A673 (cell line): Measurements from ENCODE around the gene NKPD1. TPM values are rescaled to one million over a fixed set of nuclear protein-coding genes. Genes with fewer than 3 reads are reported as not detected.

Source experiments
- BruUV-seq: library from RNA; stranded (reverse); fragments of 400-500 nt; replicated peaks from 2 replicates; lab custom pipeline; 2021; lab: Mats Ljungman, UMichigan
- CTCF ChIA-PET: fragments of 300-600 bp; sonication (Branson Sonifier 250); formaldehyde crosslinking; loops from one replicate; lab custom pipeline; 2022; ENCODE audit warnings: antibody characterized with exemption; lab: Charles Lee
- POLR2A ChIA-PET: fragments of 300-600 bp; sonication (Branson Sonifier 250); formaldehyde crosslinking; loops from one replicate; lab custom pipeline; 2022; ENCODE audit warnings: antibody characterized with exemption; ENCODE audit not compliant: low non-redundant PET; lab: Charles Lee
- DNase-seq: peaks from one replicate; pipeline ENCODE4 v3.0.0-alpha.2; 2015; ENCODE audit warnings: low spot score
- H3K27ac ChIP-seq: fragments of 200-600 bp; sonication (generic); 2 replicates; pipeline ENCODE4 v1.5.1; 2016; ENCODE audit warnings: mixed run types, low read depth, mild to moderate bottlenecking, mixed read lengths, antibody characterized with exemption, low read length; ENCODE audit not compliant: poor library complexity, severe bottlenecking
- H3K27me3 ChIP-seq: fragments of 200-600 bp; sonication (generic); replicated peaks from 2 replicates; pipeline ENCODE4 v1.6.1; 2017; ENCODE audit warnings: mixed run types, low read depth, mild to moderate bottlenecking, mixed read lengths, antibody characterized with exemption, low read length; ENCODE audit not compliant: insufficient read depth, poor library complexity
- H3K36me3 ChIP-seq: fragments of 200-600 bp; sonication (generic); 2 replicates; pipeline ENCODE4 v1.6.1; 2016; ENCODE audit warnings: mixed run types, mild to moderate bottlenecking, mixed read lengths, antibody characterized with exemption, low read length; ENCODE audit not compliant: insufficient read depth, poor library complexity, severe bottlenecking
- H3K4me1 ChIP-seq: fragments of 200-600 bp; sonication (generic); 2 replicates; pipeline ENCODE4 v1.6.1; 2017; ENCODE audit warnings: mixed run types, mild to moderate bottlenecking, mixed read lengths, antibody characterized with exemption, low read length; ENCODE audit not compliant: insufficient read depth, poor library complexity, severe bottlenecking
- H3K4me3 ChIP-seq: fragments of 200-600 bp; sonication (generic); 2 replicates; pipeline ENCODE4 v1.5.1; 2016; ENCODE audit warnings: low read depth, mixed run types, mild to moderate bottlenecking, mixed read lengths, low read length; ENCODE audit not compliant: poor library complexity, severe bottlenecking
- H3K9me3 ChIP-seq: fragments of 200-600 bp; sonication (generic); 2 replicates; pipeline ENCODE4 v1.6.1; 2016; ENCODE audit warnings: mixed run types, low read depth, mild to moderate bottlenecking, mixed read lengths, antibody characterized with exemption, low read length; ENCODE audit not compliant: poor library complexity, severe bottlenecking
- CTCF ChIP-seq: fragments of 300-800, 200-600 bp; sonication (generic); conservative IDR thresholded peaks from 2 replicates; pipeline ENCODE4 v1.5.1; 2017; ENCODE audit warnings: low read depth, mild to moderate bottlenecking, antibody characterized with exemption, low read length, moderate library complexity, mixed read lengths
- EZH2 ChIP-seq: fragments of 200-600 bp; sonication (generic); IDR thresholded peaks from 2 replicates; pipeline ENCODE4 v1.6.1; 2017; ENCODE audit warnings: borderline replicate concordance, low read depth, mild to moderate bottlenecking, mixed read lengths, antibody characterized with exemption, low read length; ENCODE audit not compliant: poor library complexity, severe bottlenecking
- intact Hi-C: fragments of 100-400 bp; cut with micrococcal nuclease; formaldehyde crosslinking; loops from one replicate; pipeline ENCODE4 v1.10.0; 2022; ENCODE audit not compliant: unreplicated experiment
- total RNA-seq: library from RNA; stranded (reverse); gene quantifications from 2 replicates; pipeline ENCODE4 v1.2.3, GENCODE V29; 2021

The NKPD1 gene
- total RNA-seq, 1 experiment from 2014 or later = 0.30 TPM

GRCh38 chr19:45191375-45191774, 30.6 kb upstream of the NKPD1 start:
- intact Hi-C loops = no loop called here
- Histone ChIP-seq H3K4me1 (no peaks in the 10 kb centered on the region), H3K9me3 (no peaks in the 10 kb centered on the region), H3K27ac (no peak overlapping the region), H3K36me3 (no peaks in the 10 kb centered on the region), H3K4me3 (no peak overlapping the region), H3K27me3 (no peaks in the 10 kb centered on the region)
- no TSS peak for BruUV-seq
- ChIA-PET CTCF (no interaction called here), POLR2A (no interaction called here)
- no peak for DNase-seq
- no peak for TF ChIP-seq EZH2
- no peak for TF ChIP-seq CTCF

GRCh38 chr19:45189971-45190370, 29.2 kb upstream of the NKPD1 start:
- H3K4me3 ChIP-seq = no peak overlapping the region
- H3K27ac ChIP-seq = no peak overlapping the region
- H3K27me3 ChIP-seq = no peaks in the 10 kb centered on the region
- intact Hi-C loops = loop anchor here (10.0 kb wide), 1 partner anchor 175 kb away; no protein-coding TSS in a partner anchor
- no peak for DNase-seq
- no peaks in the 10 kb centered on the region for H3K9me3 ChIP-seq
- CTCF ChIA-PET = no interaction called here
- POLR2A ChIA-PET = no interaction called here
- H3K4me1 ChIP-seq = no peaks in the 10 kb centered on the region
- BruUV-seq = no TSS peak
- no peaks in the 10 kb centered on the region for H3K36me3 ChIP-seq
- no peak for TF ChIP-seq EZH2
- no peak for TF ChIP-seq CTCF

- peak; percentile 33 for DNase-seq
- ChIA-PET POLR2A (no interaction called here), CTCF (interaction anchor here (0.5 kb wide), 1 partner anchor 166 kb away, joined by 6 read pairs; no protein-coding TSS in a partner anchor)
- no peaks in the 10 kb centered on the region for H3K9me3 ChIP-seq
- no TSS peak for BruUV-seq
- H3K27ac ChIP-seq = no peak overlapping the region
- H3K27me3 ChIP-seq = no peaks in the 10 kb centered on the region
- TF ChIP-seq EZH2 (no peak), CTCF (peak; percentile 62)
- no peaks in the 10 kb centered on the region for H3K36me3 ChIP-seq
- no peaks in the 10 kb centered on the region for H3K4me1 ChIP-seq
- no peak overlapping the region for H3K4me3 ChIP-seq
- intact Hi-C loops = loop anchor here (10.0 kb wide), 1 partner anchor 173 kb away; no protein-coding TSS in a partner anchor
These were observed 26.8 kb upstream of the NKPD1 start for GRCh38 chr19:45187421-45188100.
